GM13977 (cell line): Measurements from ENCODE around the gene GRIN2A.

Experiments
- DNase-seq: peaks from one replicate; pipeline ENCODE4 v3.0.0; 2012; ENCODE audit warnings: low spot score
- CTCF ChIP-seq: IDR thresholded peaks from 2 replicates; pipeline ENCODE4 v1.5.1; 2012; ENCODE audit warnings: mild to moderate bottlenecking, control low read depth; ENCODE audit not compliant: insufficient read depth; ENCODE audit errors: extremely low read depth, missing control alignments
- in situ Hi-C: fragments of 300-500 bp; cut with MboI; formaldehyde crosslinking; loops from one replicate; pipeline ENCODE4 v1.12.0; 2022; ENCODE audit warnings: low sequenced_read_pairs, low pct_unique_long_range_greater_than_20kb, mixed read lengths, inconsistent platforms; ENCODE audit not compliant: unreplicated experiment

Gene GRIN2A

GRCh38 chr16:10080051-10080772 lies 102.0 kb downstream of the GRIN2A start:
- no peak for TF ChIP-seq CTCF
- in situ Hi-C loops: no loop called here
- DNase-seq: no peak

GRCh38 chr16:10078541-10078949 lies 103.7 kb downstream of the GRIN2A start:
- DNase-seq: no peak
- no peak for TF ChIP-seq CTCF
- in situ Hi-C loops: no loop called here

GRCh38 chr16:10077861-10078260 lies 104.4 kb downstream of the GRIN2A start:
- no peak for TF ChIP-seq CTCF
- no peak for DNase-seq
- in situ Hi-C loops: no loop called here

GRCh38 chr16:10076037-10076436 lies 106.2 kb downstream of the GRIN2A start:
- no peak for TF ChIP-seq CTCF
- in situ Hi-C loops: no loop called here
- DNase-seq: no peak

GRCh38 chr16:10070591-10070990 lies 111.6 kb downstream of the GRIN2A start:
- TF ChIP-seq CTCF: no peak
- in situ Hi-C loops: no loop called here
- no peak for DNase-seq

- TF ChIP-seq CTCF: no peak
- in situ Hi-C loops: no loop called here
- no peak for DNase-seq
Measured at GRCh38 chr16:10069374-10069773, 112.9 kb downstream of the GRIN2A start.
